BE2C (cell line): Measurements from ENCODE around the gene LRG1.

ENCODE experiments used
- DNase-seq: peaks from one replicate; pipeline ENCODE4 v3.0.0-alpha.2; 2020
- H3K27me3 ChIP-seq: fragments of 250-450 bp; sonication (Bioruptor Pico); 2 replicates; pipeline ENCODE4 v1.5.1; 2020; ENCODE audit warnings: mild to moderate bottlenecking
- H3K36me3 ChIP-seq: fragments of 250-450 bp; sonication (Bioruptor Pico); 2 replicates; pipeline ENCODE4 v1.5.1; 2020; ENCODE audit warnings: mild to moderate bottlenecking
- H3K4me1 ChIP-seq: fragments of 250-450 bp; sonication (Bioruptor Pico); 2 replicates; pipeline ENCODE4 v1.5.1; 2020
- H3K4me3 ChIP-seq: 2 replicates; pipeline ENCODE4 v1.5.1; 2011; ENCODE audit warnings: low read depth, low read length
- H3K9me3 ChIP-seq: fragments of 250-450 bp; sonication (Bioruptor Pico); 2 replicates; pipeline ENCODE4 v1.5.1; 2020
- TF ChIP-seq, protein P1 (sequence below): IDR thresholded peaks from 2 replicates; pipeline ENCODE4 v1.5.1; 2012; ENCODE audit warnings: mild to moderate bottlenecking, low read depth, low read length

LRG1 gene

GRCh38 chr19:4503825-4504170 is 36.0 kb downstream of the LRG1 start:
- Histone ChIP-seq H3K36me3 (peaks cover 24% of the 10 kb centered on the region), H3K4me3 (no peak overlapping the region), H3K4me1 (no peaks in the 10 kb centered on the region), H3K27me3 (no peaks in the 10 kb centered on the region), H3K9me3 (no peaks in the 10 kb centered on the region)
- no peak for DNase-seq
- TF ChIP-seq, protein P1, sequence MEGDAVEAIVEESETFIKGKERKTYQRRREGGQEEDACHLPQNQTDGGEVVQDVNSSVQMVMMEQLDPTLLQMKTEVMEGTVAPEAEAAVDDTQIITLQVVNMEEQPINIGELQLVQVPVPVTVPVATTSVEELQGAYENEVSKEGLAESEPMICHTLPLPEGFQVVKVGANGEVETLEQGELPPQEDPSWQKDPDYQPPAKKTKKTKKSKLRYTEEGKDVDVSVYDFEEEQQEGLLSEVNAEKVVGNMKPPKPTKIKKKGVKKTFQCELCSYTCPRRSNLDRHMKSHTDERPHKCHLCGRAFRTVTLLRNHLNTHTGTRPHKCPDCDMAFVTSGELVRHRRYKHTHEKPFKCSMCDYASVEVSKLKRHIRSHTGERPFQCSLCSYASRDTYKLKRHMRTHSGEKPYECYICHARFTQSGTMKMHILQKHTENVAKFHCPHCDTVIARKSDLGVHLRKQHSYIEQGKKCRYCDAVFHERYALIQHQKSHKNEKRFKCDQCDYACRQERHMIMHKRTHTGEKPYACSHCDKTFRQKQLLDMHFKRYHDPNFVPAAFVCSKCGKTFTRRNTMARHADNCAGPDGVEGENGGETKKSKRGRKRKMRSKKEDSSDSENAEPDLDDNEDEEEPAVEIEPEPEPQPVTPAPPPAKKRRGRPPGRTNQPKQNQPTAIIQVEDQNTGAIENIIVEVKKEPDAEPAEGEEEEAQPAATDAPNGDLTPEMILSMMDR = no peak

DNA sequence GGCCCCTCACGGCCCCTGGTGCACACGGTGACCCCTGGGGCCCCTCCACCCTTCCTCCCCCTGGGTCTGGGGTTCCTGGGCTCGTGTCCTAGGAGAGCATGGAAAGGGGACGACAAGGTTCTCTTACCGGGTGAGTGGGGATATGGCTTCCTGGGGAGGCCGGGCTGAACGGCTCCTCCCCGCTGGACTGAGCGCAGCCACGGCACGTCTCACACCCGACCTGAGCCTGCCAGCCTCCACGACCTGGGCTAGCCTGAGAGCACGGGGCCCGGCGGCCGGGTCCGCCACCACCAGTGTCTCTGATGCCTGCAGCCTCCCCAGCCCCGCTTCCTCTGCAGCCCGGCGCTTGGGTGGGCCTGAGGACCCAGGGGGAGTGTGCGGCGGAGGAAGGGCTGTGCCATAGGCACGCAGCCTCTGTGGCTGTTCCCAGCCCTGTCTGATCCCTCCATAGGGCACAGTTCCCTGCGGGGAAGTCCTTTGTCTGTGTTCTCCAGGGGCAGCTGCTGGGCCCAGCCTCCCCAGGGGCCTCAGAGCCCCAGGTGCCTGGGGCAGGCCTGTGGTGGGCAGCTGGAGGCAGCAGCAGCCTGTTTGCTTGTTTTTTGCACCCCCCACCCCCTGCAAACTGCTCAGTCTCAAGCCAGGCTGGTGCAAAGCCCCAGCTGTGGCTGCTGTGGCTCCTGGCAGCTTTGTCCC is 36.6 kb downstream of the LRG1 start:
- Histone ChIP-seq H3K9me3 (no peaks in the 10 kb centered on the region), H3K36me3 (peaks cover 30% of the 10 kb centered on the region), H3K4me3 (no peak overlapping the region), H3K27me3 (no peaks in the 10 kb centered on the region), H3K4me1 (no peaks in the 10 kb centered on the region)
- peak; percentile 77 for DNase-seq
- TF ChIP-seq, protein P1 = no peak

- TF ChIP-seq, protein P1 = no peak
- Histone ChIP-seq H3K9me3 (no peaks in the 10 kb centered on the region), H3K4me1 (no peaks in the 10 kb centered on the region), H3K27me3 (no peaks in the 10 kb centered on the region), H3K4me3 (no peak overlapping the region), H3K36me3 (peaks cover 37% of the 10 kb centered on the region)
- no peak for DNase-seq
Observed at GRCh38 chr19:4502282-4503131, 37.3 kb downstream of the LRG1 start.

- Histone ChIP-seq H3K36me3 (peaks cover 41% of the 10 kb centered on the region), H3K9me3 (no peaks in the 10 kb centered on the region)
- DNase-seq = no peak
Observed at GRCh38 chr19:4501691-4502090, 38.1 kb downstream of the LRG1 start.

GRCh38 chr19:4500841-4501591 is 38.8 kb downstream of the LRG1 start:
- H3K36me3 ChIP-seq = peaks cover 46% of the 10 kb centered on the region
- no peak for DNase-seq
- no peak overlapping the region for H3K4me3 ChIP-seq
- no peaks in the 10 kb centered on the region for H3K27me3 ChIP-seq
- no peaks in the 10 kb centered on the region for H3K9me3 ChIP-seq
- TF ChIP-seq, protein P1 = no peak
- no peaks in the 10 kb centered on the region for H3K4me1 ChIP-seq

More at GRCh38 chr19:4501691-4502090, 38.1 kb downstream of the LRG1 start:
- no peak overlapping the region for H3K4me3 ChIP-seq
- no peaks in the 10 kb centered on the region for H3K4me1 ChIP-seq
- H3K27me3 ChIP-seq = no peaks in the 10 kb centered on the region
- TF ChIP-seq, protein P1 = no peak
